Muscle layer of colon (tissue), 2 donors: ENCODE results near the gene CTRB2.

Experiments
- H3K27ac ChIP-seq: one replicate; pipeline ENCODE4 v1.7.0; 2013; ENCODE audit warnings: low read depth, mild to moderate bottlenecking, low read length, moderate library complexity
- H3K27me3 ChIP-seq, 2 donors: one replicate each; pipeline ENCODE4 v1.7.0; 2013; ENCODE audit warnings: low read length in 2 of 2, mild to moderate bottlenecking in 2 of 2; ENCODE audit not compliant: insufficient read depth in 2 of 2, control insufficient read depth in 1 of 2
- H3K36me3 ChIP-seq: one replicate; pipeline ENCODE4 v1.7.0; 2013; ENCODE audit warnings: mild to moderate bottlenecking, low read length; ENCODE audit not compliant: insufficient read depth
- H3K4me1 ChIP-seq: one replicate; pipeline ENCODE4 v1.7.0; 2013; ENCODE audit warnings: mild to moderate bottlenecking, low read length; ENCODE audit not compliant: insufficient read depth
- H3K4me3 ChIP-seq, 2 donors: one replicate each; pipeline ENCODE4 v1.7.0; 2013; ENCODE audit warnings: low read length in 2 of 2, low read depth in 1 of 2, mild to moderate bottlenecking in 1 of 2, moderate library complexity in 1 of 2
- H3K9ac ChIP-seq: one replicate; pipeline ENCODE4 v1.7.0; 2013; ENCODE audit warnings: low read length
- H3K9me3 ChIP-seq: one replicate; pipeline ENCODE4 v1.7.0; 2013; ENCODE audit warnings: mild to moderate bottlenecking, low read length
- donor health status: abdominal sarcoma.
- donor health status: Adenocarcinoma of cecum.

Gene CTRB2

DNA sequence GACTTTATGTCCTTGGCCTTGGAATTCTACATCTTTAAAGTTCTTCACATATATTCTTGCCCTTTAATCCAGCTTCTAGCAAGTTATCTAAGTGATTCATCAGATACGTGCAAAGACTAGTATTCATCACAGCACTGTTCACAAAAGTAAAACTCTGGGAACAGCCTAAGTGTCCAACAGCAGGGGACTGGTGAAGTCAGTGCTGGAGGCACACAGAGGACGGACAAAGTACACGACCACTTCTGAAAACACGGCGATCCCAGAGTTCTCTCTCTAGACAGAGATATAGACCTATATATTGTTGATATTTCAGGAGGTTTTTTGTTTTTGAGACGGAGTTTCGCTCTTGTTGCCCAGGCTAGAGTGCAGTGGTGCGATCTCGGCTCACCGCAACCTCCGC, 24.6 kb upstream of the CTRB2 start:
- no peak overlapping the region for H3K9ac ChIP-seq
- H3K27me3 ChIP-seq = no peaks in the 10 kb centered on the region
- no peaks in the 10 kb centered on the region for H3K9me3 ChIP-seq
- H3K4me3 ChIP-seq = no peak overlapping the region
- H3K36me3 ChIP-seq = peaks cover 25% of the 10 kb centered on the region
- peaks cover 12% of the 10 kb centered on the region for H3K4me1 ChIP-seq
- no peak overlapping the region for H3K27ac ChIP-seq

DNA sequence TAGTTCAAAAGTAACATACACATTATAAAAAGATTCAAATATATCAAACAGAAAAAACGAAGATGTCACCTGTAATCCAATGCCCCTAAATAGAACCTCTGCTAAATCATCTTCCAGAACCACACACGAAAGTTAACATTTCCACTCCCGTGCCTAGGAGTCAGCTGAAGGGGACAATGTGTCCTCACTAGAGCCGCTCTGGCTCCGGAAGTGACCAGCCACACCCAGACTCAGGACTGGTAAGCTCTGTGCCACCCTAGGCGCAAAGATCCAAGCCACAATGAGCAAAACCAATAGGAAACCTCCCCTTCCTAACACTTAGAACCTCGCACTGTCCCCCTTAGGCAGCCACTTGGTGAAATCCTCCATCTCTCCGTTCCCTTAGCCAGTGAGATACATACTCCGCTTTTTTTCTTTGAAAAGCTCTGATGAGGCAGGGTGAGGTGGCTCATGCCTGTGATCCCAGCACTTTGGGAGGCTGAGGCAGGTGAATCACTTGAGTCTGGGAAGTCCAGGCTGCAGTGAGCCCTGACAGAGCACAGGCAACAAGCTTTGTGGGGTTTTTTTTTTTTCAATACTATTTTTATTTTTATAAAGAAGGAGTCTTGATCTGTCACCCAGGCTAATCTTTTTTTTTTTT, 23.6 kb upstream of the CTRB2 start:
- no peak overlapping the region for H3K9ac ChIP-seq
- no peak overlapping the region for H3K4me3 ChIP-seq
- no peaks in the 10 kb centered on the region for H3K27me3 ChIP-seq
- H3K9me3 ChIP-seq = no peaks in the 10 kb centered on the region
- peaks cover 12% of the 10 kb centered on the region for H3K4me1 ChIP-seq
- peaks cover 25% of the 10 kb centered on the region for H3K36me3 ChIP-seq
- H3K27ac ChIP-seq = no peak overlapping the region

DNA sequence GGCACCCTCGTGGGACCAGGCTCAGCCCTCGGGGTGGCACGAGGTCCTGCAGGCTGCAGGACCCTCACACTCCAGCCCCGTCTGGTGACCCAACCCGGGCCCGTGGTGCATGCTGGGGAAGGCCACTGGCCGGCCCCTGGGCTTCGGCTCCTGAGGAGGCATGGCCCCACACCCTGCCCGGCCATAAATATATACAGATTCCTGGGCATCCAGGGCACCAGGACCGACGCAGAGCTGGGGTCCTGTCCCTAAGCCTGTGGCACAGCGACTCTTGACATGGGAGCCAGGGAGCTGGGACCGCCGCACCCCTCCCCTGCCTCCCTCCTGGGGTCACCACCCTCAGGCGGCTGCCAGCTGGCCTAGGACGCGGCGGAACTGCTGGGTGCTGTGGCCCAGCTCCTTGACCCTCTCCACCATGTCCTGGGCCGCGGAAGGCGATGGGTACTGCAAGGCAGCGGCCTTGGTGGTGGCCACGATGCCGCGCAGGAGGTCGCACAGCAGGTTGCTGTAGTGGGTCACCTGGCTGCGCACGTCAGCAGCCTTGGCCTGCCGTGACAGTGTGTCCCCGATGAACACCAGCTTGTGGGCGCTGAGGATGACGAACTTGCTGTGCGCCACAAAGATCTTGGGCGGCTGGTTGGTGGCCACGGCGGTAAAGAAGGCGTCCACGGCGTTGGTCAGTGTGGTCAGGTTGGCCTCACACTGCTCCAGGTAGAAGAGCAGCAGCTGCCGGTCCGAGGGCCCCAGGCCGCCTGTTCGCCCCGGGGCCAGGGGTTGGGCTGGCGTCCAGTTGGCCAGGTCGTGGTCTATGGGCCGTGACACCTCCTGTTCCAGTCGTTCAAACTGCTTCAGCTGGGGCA, 22.4 kb upstream of the CTRB2 start:
- H3K27ac ChIP-seq = no peak overlapping the region
- H3K9me3 ChIP-seq = no peaks in the 10 kb centered on the region
- peaks cover 0 to 8% of the 10 kb centered on the region in 2 donors for H3K27me3 ChIP-seq
- peaks cover 11% of the 10 kb centered on the region for H3K4me1 ChIP-seq
- peaks cover 16% of the 10 kb centered on the region for H3K36me3 ChIP-seq
- no peak overlapping the region for H3K9ac ChIP-seq
- no peak overlapping the region for H3K4me3 ChIP-seq

DNA sequence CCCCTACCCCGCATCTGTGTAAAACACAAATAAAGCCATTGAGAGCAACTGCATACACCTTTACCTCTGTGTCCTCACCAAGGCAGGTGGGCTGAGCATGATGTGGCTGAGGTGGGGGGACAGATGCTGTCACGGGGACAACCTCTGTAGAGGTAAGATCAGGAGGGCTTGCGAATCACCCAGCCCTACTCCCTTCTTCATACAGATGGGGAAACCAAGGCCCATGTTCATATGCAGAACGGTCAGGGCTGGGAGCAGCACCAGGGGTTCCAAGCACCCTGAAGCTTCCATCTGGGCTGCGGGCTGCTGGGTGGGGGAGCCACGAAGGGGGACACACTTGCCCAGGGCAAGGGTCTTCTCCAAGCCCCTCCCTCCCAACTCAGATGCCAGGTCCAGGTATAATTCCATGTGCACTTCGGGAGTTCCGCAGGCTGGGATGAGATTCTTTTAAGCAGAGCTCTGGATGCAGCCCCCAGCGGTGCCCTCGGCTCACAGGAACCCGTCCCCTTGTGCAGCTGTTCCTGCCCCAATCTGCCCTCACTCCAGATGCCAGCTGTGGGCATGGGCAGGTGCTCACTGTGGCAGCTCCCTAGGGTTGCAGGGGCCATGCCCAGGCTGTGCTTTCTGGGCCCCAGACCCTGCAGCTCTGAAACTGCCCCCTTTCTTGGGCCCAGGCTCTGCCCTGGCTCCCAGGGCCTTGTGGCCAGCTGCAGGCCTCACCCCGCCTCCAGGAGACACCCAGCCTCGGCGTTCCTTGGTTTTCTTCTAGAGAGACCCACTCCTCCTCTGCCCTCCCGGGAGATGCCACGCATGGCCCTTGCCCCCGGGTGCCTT, 21.4 kb upstream of the CTRB2 start:
- Histone ChIP-seq H3K36me3 (peaks cover 16% of the 10 kb centered on the region), H3K27ac (no peak overlapping the region), H3K9ac (no peak overlapping the region)

DNA sequence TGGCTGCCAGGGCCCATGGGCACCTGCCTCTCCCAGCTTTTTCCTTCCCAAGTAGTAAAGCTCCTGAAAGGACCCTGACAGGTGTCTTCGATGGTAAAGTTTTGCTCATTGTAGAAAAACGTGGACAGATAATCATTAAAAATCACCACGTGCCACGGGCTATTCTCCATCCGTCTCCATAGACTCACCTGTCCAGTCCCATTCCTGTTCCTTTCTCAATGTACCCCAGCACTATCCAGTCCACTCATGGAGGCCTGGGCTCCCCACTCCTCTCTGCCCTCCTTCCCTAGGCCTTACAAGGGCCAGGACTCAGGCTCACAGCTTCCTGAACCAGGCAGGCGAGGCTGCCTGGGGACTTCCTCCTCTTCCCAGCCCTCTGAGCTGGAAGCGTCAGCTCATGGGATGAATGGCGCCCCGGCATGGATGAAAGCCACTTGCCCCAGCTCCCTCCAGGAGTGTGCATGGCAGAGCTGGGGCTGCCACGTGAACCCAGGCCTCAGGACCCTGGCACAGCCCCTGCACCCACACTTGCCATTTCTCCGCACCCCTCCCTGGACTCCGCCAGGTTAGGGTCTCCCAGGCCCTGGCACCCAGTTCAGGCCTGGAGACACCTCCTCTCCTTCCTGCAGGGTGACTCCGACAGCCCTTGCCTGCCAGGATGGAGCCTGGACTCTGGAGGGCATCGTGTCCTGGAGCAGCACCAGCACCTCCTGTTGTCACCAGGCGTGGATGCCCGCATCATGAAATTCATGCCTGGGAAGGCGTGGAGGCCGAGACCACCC, 20.6 kb upstream of the CTRB2 start:
- Histone ChIP-seq H3K4me3 (no peak overlapping the region), H3K36me3 (peaks cover 11% of the 10 kb centered on the region), H3K27ac (no peak overlapping the region), H3K9me3 (no peaks in the 10 kb centered on the region), H3K9ac (no peak overlapping the region), H3K27me3 (peaks cover 0 to 10% of the 10 kb centered on the region in 2 donors), H3K4me1 (no peaks in the 10 kb centered on the region)

More for the DNA sequence above, 21.4 kb upstream of the CTRB2 start:
- Histone ChIP-seq H3K27me3 (peaks cover 0 to 10% of the 10 kb centered on the region in 2 donors), H3K4me1 (peaks cover 1% of the 10 kb centered on the region), H3K9me3 (no peaks in the 10 kb centered on the region), H3K4me3 (no peak overlapping the region)

DNA sequence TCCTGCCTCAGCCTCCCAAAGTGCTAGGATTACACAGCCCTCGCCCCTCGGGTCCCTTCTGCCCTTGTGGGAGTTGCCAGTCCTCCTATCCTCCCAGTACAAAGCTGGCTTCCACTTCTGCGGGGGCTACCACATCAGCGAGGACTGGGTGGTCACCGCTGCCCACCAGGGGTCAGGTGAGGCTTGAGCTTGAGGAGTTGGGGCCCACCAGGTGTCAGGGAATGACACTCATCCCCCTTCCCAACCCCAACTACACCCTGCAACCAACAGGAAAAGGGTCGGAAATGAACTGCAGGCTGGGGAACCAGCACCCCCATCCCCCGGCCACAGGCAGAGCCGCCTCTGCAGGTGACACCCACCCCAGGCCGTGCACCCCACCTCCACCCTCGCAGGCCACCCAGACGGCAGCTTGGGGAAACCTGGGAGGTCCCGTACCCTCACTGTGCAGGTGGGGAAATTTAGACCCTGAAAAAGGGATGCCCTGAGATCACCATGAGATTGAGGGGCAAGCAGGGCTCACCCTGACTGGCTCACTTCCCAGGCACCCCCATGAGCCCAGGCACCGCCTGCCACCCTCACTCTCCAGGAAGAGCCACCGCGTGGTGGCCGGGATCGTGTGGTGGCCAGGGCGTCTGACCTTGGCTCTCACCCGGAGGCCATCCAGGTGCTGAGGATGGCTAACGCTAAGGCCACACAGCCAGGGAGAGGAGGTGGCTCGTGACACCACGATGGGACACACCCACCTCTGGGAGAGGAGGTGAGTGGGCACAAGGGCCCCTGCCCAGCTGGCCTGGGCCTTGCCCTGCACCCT, 19.8 kb upstream of the CTRB2 start:
- Histone ChIP-seq H3K27me3 (peaks cover 0 to 10% of the 10 kb centered on the region in 2 donors), H3K9ac (no peak overlapping the region), H3K4me3 (no peak overlapping the region), H3K27ac (no peak overlapping the region), H3K9me3 (no peaks in the 10 kb centered on the region), H3K4me1 (no peaks in the 10 kb centered on the region), H3K36me3 (peaks cover 9% of the 10 kb centered on the region)

DNA sequence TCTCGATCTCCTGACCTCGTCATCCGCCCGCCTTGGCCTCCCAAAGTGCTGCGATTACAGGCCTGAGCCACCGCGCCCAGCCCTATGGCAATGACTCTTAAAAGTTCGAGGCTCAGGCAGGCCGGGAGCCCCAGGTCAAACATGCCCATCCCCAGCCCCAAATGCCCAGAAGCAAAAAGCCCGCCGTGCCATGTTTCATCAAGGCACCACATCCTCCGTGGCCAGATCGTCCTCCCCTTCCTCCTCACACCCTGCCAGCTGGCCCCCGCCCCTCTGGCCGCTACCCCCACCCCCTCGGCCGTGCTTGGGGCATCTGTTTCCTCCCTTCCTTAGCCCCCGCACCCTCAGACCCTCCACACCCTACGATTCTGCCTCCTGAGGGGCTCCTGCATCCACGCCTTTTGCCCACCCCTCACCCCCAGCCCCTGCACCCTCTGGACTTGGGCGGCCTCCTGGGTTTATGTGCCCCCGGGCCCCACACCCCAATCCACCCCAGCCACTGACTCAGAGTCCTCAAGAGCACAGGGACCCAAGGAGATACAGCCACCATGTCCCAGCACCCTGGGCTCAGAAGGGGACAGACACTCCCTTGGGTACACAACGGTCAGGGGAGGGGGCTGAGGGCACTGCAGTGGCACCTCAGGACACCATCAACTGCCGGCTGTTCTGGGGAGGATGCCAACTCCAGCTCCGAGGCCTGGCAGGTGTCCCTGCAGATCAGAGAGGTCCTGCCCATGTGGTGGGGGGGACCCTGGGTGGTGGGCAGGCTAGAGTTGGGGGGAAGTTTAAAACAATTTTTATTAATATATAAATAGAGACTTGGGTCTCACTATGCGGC, 18.9 kb upstream of the CTRB2 start:
- H3K4me1 ChIP-seq = no peaks in the 10 kb centered on the region
- peaks cover 0 to 10% of the 10 kb centered on the region in 2 donors for H3K27me3 ChIP-seq
- no peak overlapping the region for H3K27ac ChIP-seq
- no peak overlapping the region for H3K4me3 ChIP-seq
- H3K36me3 ChIP-seq = peaks cover 9% of the 10 kb centered on the region
- no peak overlapping the region for H3K9ac ChIP-seq
- H3K9me3 ChIP-seq = no peaks in the 10 kb centered on the region

DNA sequence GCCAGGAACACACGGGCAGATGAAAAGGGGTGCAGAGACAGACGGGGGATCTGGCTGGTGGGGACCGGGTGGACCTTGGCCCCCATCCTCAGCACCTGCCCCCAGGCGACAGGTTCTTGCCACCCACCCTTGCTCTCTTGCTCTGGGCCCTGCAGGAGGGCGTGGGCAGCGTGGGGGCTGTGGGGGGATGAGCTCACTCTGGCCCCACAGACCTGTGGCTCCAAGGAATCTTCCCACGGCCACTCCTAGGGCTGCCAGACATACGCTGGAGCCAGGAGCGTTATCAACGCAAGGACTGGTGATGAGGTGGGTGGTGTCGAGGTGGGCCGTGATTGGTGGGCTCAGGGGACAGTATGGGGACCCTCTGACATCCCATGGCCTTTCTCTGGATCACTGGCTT, 18.1 kb upstream of the CTRB2 start:
- Histone ChIP-seq H3K4me3 (no peak overlapping the region), H3K9me3 (no peaks in the 10 kb centered on the region), H3K9ac (no peak overlapping the region), H3K27ac (no peak overlapping the region), H3K4me1 (no peaks in the 10 kb centered on the region), H3K27me3 (peaks cover 0 to 10% of the 10 kb centered on the region in 2 donors), H3K36me3 (peaks cover 9% of the 10 kb centered on the region)

DNA sequence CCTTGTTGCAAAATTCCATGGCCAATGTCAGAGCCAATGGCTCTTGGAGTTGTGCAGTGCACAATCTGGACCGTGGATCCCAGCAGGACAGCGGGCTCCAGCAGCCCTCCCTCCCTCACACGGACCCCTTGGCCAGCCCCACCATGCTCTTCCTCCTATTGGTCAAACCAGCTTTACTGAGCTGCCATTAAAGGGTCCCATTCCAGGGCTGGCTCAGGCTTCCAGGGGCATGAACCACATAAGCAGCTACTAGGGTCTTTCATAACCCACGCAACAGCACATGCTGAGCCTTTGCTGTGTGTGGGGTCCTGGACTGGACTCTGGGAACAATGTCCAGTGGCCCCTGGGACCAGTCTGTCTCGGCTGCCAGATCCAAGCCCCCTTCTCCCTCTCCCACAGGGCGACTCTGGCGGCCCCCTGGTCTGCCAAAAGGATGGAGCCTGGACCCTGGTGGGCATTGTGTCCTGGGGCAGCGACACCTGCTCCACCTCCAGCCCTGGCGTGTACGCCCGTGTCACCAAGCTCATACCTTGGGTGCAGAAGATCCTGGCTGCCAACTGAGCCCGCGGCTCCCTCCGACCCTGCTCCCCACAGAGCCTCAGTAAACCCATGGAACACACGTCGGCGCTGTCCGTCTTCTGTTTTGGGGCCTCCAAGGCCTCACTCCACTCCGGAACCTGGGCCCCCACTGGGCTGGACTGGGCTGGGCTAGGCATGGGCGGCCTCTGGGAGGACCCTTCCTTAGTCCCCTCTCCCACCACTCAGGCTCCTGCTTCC, 17.5 kb upstream of the CTRB2 start:
- no peak overlapping the region for H3K27ac ChIP-seq
- H3K4me1 ChIP-seq = no peaks in the 10 kb centered on the region
- H3K36me3 ChIP-seq = peaks cover 8% of the 10 kb centered on the region

More for the DNA sequence above, 17.5 kb upstream of the CTRB2 start:
- Histone ChIP-seq H3K9ac (no peak overlapping the region), H3K9me3 (no peaks in the 10 kb centered on the region), H3K27me3 (peaks cover 0 to 10% of the 10 kb centered on the region in 2 donors), H3K4me3 (no peak overlapping the region)
